ENCODE results near the gene CDCA4.

DNA sequence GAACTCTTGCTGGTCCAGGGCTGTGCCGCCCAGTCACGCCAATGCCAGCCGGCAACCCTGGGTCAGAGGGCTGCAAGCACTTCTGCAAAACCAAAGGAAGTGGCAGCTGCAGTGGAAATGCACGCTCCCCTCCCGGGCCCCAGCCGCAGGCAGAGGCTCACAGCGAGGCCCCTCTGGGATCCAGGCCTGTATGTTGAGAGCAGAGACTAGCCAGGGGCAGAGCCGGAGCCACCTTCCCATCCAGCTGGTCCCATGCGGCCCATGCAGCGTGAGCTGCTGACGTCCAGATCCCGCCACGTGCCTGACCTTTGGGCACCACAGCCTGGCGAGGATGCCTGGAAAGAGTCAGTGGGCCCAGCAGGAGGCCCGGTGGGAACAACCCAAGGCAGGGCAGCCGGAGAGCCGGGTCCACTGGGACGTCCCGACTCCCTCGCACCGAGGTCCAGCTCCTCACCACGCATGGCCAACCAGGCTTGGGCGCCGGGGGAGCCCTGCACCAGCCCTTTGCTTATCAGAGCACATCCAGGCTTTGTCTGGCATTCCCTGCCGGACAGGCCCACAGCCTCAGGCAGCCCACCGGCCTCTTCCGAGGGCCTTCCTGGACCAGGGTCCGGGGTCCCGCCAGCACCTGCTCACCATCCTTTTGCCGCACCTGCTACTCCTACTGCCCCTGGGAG is 40.0 kb upstream of the CDCA4 start:
- TF ChIP-seq, protein P1, sequence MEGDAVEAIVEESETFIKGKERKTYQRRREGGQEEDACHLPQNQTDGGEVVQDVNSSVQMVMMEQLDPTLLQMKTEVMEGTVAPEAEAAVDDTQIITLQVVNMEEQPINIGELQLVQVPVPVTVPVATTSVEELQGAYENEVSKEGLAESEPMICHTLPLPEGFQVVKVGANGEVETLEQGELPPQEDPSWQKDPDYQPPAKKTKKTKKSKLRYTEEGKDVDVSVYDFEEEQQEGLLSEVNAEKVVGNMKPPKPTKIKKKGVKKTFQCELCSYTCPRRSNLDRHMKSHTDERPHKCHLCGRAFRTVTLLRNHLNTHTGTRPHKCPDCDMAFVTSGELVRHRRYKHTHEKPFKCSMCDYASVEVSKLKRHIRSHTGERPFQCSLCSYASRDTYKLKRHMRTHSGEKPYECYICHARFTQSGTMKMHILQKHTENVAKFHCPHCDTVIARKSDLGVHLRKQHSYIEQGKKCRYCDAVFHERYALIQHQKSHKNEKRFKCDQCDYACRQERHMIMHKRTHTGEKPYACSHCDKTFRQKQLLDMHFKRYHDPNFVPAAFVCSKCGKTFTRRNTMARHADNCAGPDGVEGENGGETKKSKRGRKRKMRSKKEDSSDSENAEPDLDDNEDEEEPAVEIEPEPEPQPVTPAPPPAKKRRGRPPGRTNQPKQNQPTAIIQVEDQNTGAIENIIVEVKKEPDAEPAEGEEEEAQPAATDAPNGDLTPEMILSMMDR (IDR thresholded peaks at IDR 0.05), result no peak
- no peak for TF ChIP-seq POLR2A (IDR thresholded peaks at IDR 0.05)
